ENCODE measurements around the gene HIGD1A. TPM values are rescaled to one million over a fixed set of nuclear protein-coding genes. Genes with fewer than 3 reads are reported as not detected.

HIGD1A gene
- polyA plus RNA-seq, 1 donor from 2014 or later: 350 TPM

- H3F3A ChIP-seq (ENCODE audit: insufficient read depth, low read length, poor library complexity, severe bottlenecking): no peaks in the 10 kb centered on the region
- no peaks in the 10 kb centered on the region for H3K79me2 ChIP-seq (replicated peaks; ENCODE audit: insufficient read depth, low read length)
- no peak overlapping the region for H3K9ac ChIP-seq (ENCODE audit: low read length)
- H3K27ac ChIP-seq (ENCODE audit: low read length): no peak overlapping the region
- H3K27me3 ChIP-seq (ENCODE audit: insufficient read depth, low read depth, low read length): no peaks in the 10 kb centered on the region
- no peak overlapping the region for H3K4me2 ChIP-seq (ENCODE audit: low read length)
- H3K36me3 ChIP-seq (ENCODE audit: insufficient read depth, low read length): no peaks in the 10 kb centered on the region
- H3K9me3 ChIP-seq (ENCODE audit: low read length): no peaks in the 10 kb centered on the region
- no peaks in the 10 kb centered on the region for H4K20me1 ChIP-seq (ENCODE audit: insufficient read depth)
- H3K9me2 ChIP-seq (ENCODE audit: insufficient read depth, low read length): no peaks in the 10 kb centered on the region
- H3K4me3 ChIP-seq (ENCODE audit: low read length): no peak overlapping the region
- no peak overlapping the region for H2AFZ ChIP-seq (ENCODE audit: low read depth, low read length)
- TF ChIP-seq MXI1 (conservative IDR thresholded peaks at IDR 0.05; ENCODE audit: poor library complexity, severe bottlenecking) (no peak), EP300 (conservative IDR thresholded peaks at IDR 0.05; ENCODE audit: poor library complexity, severe bottlenecking) (no peak), TAF1 (IDR thresholded peaks at IDR 0.05; ENCODE audit: low read depth) (no peak), POLR2AphosphoS5 (IDR thresholded peaks at IDR 0.05) (no peak), RAD21 (conservative IDR thresholded peaks at IDR 0.05) (no peak)
Measured at GRCh38 chr3:42749753-42750231, 54.5 kb downstream of the HIGD1A start.

GRCh38 chr3:42749025-42749752 is 55.1 kb downstream of the HIGD1A start:
- Histone ChIP-seq H3K27me3 (ENCODE audit: insufficient read depth, low read depth, low read length) (no peaks in the 10 kb centered on the region), H3K9me2 (ENCODE audit: insufficient read depth, low read length) (no peaks in the 10 kb centered on the region), H2AFZ (ENCODE audit: low read depth, low read length) (no peak overlapping the region), H3K79me2 (replicated peaks; ENCODE audit: insufficient read depth, low read length) (no peaks in the 10 kb centered on the region), H3K36me3 (ENCODE audit: insufficient read depth, low read length) (no peaks in the 10 kb centered on the region), H3K9ac (ENCODE audit: low read length) (no peak overlapping the region), H3K9me3 (ENCODE audit: low read length) (no peaks in the 10 kb centered on the region), H4K20me1 (ENCODE audit: insufficient read depth) (no peaks in the 10 kb centered on the region), H3F3A (ENCODE audit: insufficient read depth, low read length, poor library complexity, severe bottlenecking) (no peaks in the 10 kb centered on the region), H3K27ac (ENCODE audit: low read length) (no peak overlapping the region), H3K4me3 (ENCODE audit: low read length) (no peak overlapping the region), H3K4me2 (ENCODE audit: low read length) (no peak overlapping the region)
- TF ChIP-seq TAF1 (IDR thresholded peaks at IDR 0.05; ENCODE audit: low read depth) (no peak), MXI1 (conservative IDR thresholded peaks at IDR 0.05; ENCODE audit: poor library complexity, severe bottlenecking) (no peak), CTCF (IDR thresholded peaks at IDR 0.05; ENCODE audit: poor library complexity, severe bottlenecking) (no peak), REST (IDR thresholded peaks at IDR 0.05; ENCODE audit: borderline replicate concordance) (no peak), EP300 (conservative IDR thresholded peaks at IDR 0.05; ENCODE audit: poor library complexity, severe bottlenecking) (no peak), SMC3 (conservative IDR thresholded peaks at IDR 0.05; ENCODE audit: poor library complexity) (no peak), EZH2 (IDR thresholded peaks at IDR 0.05; ENCODE audit: borderline replicate concordance, insufficient read depth, low read length, poor library complexity, severe bottlenecking) (no peak), POLR2AphosphoS5 (IDR thresholded peaks at IDR 0.05) (no peak), RAD21 (conservative IDR thresholded peaks at IDR 0.05) (no peak)

Measured in neural cell (in vitro differentiated cells).